GM19467 (cell line): Measurements from ENCODE around the gene C16orf89.
"Not testable (repeated sequence)": the region's sequence is repeated elsewhere in the genome, so short reads cannot be mapped to it uniquely, and the experiment has no call there.

Experiments
- ATAC-seq: cut with Tn5 transposase; IDR thresholded peaks from one replicate; pipeline ENCODE4 v1.9.1; 2021; ENCODE audit warnings: mild to moderate bottlenecking, moderate library complexity; ENCODE audit not compliant: unreplicated experiment

The C16orf89 gene

GRCh38 chr16:5084802-5085201 lies 19.0 kb upstream of the C16orf89 start:
- ATAC-seq, result not testable (repeated sequence)

GRCh38 chr16:5084099-5084731 lies 18.5 kb upstream of the C16orf89 start:
- not testable (repeated sequence) for ATAC-seq

DNA sequence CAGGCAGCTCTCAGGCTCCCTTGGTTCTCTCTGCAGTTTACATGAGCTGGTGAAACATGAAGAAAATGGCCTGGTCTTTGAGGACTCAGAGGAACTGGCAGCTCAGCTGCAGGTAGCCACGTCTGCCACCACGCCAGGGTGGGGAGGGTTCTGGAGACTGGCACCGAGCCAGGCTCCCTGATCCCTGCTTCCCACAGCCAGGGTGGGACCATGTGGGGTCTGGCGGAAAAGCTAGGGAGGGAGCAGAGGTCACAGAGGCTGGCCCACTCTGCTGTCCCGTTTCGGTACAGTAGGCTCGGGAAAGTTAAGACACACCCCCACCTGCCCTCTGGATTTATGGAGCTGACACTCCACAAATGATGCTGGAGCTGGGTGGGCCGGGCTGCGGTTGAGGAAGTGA lies 17.9 kb upstream of the C16orf89 start:
- not testable (repeated sequence) for ATAC-seq

GRCh38 chr16:5080996-5081395 lies 15.2 kb upstream of the C16orf89 start:
- not testable (repeated sequence) for ATAC-seq

DNA sequence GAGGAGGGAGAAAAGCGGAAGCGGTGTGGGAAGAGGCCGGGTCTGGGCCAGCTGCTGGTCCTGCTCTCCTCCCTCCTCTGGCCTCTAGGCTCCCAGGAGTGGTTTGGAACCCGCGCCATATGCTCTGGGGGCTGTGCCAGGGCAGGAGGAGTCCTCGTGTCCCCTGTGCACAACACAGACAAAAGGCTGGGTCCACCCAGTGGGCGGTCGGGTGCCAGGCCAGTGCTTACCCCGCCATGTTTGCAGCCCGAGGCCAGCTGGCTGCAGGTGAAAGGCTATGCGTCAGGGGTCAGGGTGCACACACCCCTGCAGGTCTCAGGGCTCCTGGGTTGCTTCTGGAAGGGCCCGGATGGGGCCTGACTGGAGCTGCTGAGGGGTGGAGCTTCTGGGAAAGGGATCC lies 14.7 kb upstream of the C16orf89 start:
- ATAC-seq, result not testable (repeated sequence)

- ATAC-seq, result no peak
Observed at GRCh38 chr16:5078626-5079025, 12.9 kb upstream of the C16orf89 start.

DNA sequence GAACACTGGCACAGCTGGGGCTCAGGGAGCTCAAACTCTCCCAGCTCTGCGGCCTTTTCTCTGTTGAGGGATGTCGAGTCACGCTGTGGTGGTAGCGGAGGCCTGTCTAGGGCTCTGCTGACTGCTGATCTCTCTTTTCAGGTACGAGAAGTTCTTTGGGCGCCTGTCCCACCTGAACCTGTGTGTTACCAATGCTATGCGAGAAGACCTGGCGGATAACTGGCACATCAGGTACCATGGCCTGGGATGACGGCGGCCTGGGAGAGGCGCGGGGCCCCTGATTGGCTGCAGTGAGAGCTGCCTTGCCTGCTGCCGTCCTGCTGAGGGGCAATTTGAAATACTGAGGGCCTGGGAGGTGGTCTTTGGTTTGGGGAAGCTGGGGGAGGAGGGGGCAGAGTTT lies 11.5 kb upstream of the C16orf89 start:
- no peak for ATAC-seq

- ATAC-seq, result no peak
Observed at GRCh38 chr16:5075637-5076036, 9.9 kb upstream of the C16orf89 start.

DNA sequence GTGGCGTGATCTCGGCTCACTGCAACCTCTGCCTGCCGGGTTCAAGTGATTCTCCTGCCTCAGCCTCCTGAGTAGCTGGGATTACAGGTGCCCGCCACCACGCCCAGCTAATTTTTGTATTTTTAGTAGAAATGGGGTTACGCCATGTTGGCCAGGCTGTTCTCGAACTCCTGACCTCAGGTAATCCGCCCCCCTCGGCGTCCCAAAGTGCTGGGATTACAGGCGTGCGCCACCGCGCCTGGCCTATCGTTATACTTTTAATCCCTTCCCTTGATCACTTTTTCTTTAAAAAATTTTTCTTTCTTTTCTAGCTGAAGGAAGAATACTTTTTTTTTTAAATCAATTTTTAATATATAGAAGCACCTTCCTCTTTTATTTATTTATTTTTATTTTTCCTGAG lies 8.0 kb upstream of the C16orf89 start:
- not testable (repeated sequence) for ATAC-seq

DNA sequence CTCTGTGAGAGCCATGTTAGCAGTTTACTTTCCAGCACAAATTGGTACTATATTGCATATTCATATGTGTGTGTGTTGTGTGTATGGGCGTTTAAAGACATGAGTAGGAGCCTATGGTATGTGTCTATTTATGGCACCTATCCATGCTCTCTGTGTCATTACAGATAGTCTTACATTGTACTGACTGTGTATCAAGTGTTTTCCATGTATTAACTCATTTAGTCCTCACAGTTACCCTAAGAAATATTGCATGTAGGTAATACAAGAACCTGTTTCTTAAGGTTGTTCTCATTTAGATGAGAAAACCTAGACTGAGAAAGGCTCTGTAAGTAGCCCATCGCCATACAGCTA lies 7.5 kb upstream of the C16orf89 start:
- no peak for ATAC-seq

DNA sequence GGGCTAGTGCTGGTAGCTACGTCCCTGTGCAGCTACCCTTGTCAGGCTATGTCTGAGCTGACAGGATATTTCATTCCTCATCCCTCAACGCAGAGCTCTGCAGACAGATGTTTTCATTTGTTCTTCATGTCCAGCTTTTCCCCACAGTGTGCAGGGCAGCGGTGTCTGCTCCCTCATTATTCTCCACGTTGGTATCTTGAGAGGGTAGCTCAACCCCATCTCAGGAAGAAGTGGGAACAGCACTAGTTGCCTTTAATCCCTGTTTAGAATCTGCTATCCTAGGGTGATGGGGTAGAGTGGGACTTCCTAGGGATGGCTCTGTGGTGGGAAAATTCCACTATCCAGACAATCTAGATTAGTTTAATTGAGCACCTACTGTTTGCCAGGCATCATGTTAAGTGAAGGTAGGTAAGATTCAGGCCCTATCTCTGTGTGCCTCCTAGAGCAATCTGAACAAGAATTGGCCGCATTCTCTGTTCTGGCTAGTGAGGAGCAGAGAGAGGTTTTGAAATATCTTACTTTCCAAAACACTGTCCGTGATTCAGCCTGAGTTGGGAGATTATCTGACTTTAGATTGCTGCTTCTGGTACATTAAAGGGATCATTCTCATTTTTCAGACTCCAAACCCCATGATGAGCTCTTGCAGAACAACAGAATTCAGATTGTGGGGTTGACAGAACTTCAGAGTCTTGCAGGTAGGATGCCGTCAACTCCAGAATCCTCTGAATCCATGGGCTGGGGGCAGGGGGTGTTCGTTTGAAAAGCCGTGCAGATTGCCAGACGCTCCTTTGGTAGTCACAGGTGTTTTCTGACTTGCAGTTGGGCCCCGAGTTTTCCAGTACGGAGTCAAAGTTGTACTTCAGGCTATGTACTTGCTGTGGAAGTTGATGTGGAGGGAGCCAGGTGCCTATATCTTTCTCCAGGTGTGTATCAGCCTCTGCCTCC lies 6.8 kb upstream of the C16orf89 start:
- no peak for ATAC-seq

DNA sequence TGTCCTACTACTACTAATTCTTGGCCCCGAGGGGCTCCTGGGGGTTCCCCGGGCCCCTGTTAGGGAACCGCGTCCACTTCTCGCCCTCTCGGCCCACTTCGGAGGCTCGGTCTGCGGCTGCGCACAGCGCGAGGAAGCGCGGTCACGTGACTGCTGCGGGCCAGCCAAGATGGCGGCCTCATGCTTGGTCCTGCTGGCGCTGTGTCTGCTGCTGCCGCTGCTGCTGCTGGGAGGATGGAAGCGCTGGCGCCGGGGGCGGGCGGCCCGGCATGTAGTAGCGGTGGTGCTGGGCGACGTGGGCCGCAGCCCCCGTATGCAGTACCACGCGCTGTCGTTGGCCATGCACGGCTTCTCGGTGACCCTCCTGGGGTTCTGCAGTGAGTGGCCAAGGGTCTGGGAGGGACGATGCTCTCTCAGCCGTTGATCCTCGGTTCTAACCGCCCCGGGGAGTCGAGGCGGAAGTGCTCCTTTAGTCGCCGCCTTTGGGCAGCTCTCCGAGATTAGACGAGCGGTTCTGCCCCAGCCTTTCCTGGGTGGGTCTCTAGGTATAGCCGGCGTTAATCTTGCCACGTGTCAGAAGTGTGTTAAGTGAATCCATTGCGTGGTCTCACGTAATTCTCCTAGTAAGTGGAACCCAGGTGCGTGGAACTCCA lies 6.1 kb upstream of the C16orf89 start, which contains the start of gene ALG1:
Gene ALG1, plus strand, starts transcription at position 163 of the 653 bp plus-strand sequence. Its CDS starts 7 bp downstream, at position 170.
- peak; percentile 77 for ATAC-seq

DNA sequence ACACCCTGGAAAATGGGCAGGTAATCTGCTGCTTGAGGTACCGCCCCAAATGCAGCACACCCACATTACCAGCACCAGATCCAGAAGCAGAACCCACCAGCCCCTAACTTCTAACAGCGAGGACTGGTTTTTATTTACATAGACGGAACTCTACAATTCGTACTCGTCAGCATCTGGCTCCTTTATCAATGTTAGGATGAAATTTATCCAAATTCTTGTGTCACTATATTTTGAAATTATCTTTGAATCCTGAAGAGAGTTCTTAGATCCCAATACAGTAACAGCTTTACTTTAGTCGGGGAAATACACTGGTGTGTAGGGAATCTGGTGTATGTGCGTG lies 5.6 kb upstream of the C16orf89 start:
- ATAC-seq, result no peak

DNA sequence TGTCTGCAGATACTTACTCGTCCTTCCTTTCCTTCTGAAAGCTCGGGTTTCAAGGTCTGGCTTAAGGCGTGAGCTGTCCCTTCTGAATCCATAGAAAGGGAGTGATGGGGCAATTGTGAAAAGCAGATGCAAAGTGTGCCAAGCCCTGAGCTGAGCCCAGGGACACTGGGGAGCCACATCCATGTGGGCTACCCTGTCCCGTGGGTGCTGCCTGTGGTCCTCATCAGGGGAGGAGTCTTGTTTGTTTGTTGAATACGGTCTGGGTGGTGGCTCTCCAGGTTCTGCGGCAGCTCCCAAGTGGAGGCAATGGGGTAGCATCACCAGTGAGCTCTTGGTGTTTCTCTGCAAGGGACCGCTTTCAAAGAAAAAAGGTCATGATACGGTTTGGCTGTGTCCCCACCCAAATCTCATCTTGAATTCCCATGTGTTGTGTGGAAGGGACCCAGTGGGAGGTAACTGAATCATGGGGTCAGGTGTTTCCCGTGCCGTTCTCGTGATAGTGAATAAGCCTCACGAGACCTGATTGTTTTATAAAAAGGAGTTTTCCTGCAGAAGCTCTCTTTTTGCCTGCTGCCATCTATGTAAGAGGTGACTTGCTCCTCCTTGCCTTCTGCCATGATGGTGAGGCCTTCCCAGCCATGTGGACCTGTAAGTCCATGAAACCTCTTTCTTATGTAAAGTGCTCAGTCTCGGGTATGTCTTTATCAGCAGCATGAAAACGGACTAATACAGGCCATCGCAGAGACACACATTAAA lies 4.9 kb upstream of the C16orf89 start:
- no peak for ATAC-seq

DNA sequence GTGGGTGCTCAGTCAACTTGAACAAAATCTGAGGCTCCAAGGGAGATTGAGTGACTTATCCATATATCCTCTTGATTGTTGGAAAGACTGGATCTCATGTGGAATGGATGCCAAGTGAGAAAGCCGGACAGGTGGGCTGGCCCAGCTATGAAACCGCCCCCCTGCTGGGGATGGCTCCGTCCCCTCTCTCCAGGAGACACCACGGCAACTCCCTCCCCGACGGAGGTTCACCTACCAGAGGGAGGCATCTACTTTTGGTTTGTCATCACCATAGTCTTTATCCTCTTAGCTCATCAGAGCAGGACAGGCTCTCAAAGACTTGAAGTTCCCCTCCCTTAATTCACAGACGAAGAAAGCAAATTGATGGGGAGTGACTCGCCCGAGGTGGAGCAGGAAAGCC lies 4.1 kb upstream of the C16orf89 start:
- ATAC-seq, result no peak

DNA sequence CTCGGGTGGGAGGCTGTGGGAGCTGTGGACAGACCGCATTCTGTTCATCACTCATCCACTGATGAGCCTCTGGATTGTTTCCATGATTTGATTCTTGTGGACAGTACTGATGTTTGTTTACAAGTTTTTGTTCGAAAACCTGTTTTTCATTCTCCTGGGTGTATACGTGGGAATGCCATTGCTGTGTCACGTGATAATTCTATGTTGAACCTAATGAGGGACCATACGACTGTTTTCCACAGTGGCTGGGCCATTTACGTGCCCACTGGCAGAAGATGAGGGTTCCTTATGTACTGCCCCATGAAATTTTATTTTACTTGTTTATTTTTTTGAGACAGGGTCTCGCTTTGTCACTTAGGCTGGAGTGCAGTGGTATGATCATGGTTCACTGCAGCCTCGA lies 3.3 kb upstream of the C16orf89 start:
- no peak for ATAC-seq

DNA sequence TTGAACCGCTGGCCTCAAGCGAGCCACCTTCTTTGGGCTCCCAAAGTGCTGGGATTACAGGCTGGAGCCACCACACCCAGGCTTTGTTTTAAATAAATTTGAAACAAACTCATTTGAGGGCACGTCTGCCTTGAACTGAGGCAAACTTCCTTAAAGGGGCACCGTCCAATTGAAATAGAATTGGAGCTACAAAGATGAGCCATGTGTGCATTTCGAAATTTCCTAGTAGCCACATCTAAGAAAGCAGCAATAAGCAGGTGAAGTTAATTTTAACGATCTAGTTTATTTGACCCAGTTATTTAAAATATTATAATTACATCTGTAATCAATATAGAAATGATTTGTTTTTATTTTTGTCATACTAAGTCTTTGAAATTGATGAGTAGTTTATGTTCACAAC lies 755 bp upstream of the C16orf89 start:
- no peak for ATAC-seq

DNA sequence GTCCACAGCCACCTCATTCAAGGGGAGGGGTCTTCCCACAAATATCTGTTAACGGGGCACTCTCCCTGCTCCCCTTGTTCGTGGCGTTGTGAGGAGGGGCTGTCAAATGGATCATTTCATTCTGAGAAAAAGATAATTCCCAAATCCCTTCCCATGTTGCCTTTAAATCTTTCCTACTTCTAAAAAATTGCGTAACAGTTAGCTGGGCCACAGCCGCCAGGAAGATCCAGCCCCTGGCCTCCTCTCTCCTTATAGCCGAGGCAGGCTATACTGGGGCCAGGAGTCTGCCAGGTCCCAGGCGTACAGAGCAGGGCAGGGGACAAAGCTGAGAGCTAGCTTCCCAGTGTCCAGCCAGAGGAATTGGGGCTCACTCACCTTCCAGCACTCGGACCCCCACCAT lies 430 bp downstream of the C16orf89 start:
- no peak for ATAC-seq

- ATAC-seq, result no peak
Observed at GRCh38 chr16:5064915-5065314, 841 bp downstream of the C16orf89 start.

- ATAC-seq, result no peak
Observed at GRCh38 chr16:5062790-5063765, 2.7 kb downstream of the C16orf89 start.
